SKM-1 treated with dmso at 0.1 percent for 144 hours (cell line): ENCODE measurements around the gene PCYT2.
"Not testable (repeated sequence)": the region's sequence is repeated elsewhere in the genome, so short reads cannot be mapped to it uniquely, and the experiment has no call there.

Experiments
- DNase-seq: peaks from one replicate; lab custom pipeline; 2025; ENCODE audit not compliant: unreplicated experiment; lab: John Stamatoyannopoulos, UW

The PCYT2 gene

GRCh38 chr17:81911277-81911961 is at the start of gene PCYT2:
PCYT2 (minus strand) TSS chr17:81911399; CDS start chr17:81911355, 44 bp downstream.
- peak; percentile 69 for DNase-seq

DNA sequence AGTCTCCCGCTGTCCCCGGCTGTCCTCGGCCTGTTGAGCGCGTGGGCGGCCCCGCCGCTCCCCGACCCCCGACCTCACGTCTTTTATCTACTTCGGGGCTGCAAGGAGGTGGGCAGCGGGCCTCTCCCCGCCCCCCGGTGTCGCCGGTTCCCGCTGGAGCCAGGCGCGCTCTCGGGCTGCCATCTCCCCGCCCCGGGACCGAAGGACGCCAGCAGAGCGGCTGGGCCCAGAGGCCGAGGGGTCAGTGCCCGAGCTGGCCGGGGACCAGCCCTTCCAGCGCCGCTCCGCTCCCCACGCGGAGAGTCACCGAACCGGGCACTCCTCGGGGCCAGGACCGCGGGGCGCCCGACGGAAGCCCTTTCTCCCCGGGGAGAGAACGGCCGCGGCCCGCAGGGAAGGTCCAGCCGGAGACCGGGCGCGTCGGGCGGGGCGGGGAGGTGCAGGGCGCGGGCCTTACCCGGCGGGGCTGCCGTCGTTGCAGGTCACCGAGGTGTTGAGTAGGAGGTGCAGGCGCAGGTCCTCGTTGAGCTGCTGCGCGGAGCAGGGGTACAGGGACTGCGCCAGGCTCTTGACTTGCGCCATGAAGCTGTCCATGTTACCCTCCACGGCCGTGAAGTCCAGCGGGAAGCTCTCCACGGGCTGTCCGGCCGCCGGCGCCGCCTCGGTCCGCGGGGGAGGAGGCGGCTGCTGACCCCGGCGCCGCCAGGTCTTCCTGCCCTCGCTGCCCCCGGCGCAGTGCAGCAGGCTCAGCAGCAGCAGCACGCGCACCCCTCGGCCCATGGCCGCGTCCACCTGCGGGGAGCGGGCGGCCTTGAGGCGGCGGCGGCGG is 49.1 kb upstream of the PCYT2 start:
- DNase-seq = no peak

DNA sequence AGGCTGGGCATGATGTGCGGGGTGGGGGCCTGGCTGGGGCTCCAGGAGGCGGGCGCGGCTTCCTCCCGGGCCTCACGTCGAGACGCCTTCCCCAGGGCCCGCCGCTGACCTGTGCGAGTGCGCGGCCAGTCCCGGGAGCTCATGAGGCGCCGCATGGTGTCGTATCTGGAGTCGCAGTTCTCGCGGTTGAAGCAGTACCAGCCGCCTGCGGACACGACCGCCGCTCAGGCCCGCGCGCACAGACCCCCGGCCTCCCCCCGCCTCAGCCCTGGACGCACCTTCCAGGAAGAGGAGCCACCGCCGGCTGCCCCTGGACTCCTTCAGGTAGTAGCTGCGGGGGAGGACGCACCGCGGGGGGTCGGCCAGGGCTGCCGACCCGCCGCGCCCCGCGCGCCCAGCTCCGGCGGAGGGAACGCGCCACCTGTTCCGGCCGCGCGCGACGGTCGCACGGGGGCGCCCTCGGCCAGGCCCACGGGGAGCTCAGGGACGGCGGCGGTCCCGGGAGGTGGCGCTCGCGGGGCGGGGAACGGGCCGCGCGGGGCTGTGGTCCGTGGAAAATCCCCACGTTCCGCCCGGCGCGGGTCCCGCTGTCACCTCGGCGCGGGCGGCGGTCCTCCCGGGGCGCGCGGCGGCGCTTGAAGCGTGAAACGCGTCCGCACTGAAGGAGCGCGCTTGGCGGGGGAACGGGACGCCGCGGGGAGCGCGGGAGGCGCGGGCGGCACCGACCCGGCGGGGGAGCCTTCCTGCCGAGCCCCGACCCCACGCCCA is 48.3 kb upstream of the PCYT2 start:
- DNase-seq = peak; percentile 34

- DNase-seq = no peak
These were observed 47.6 kb upstream of the PCYT2 start for GRCh38 chr17:81958633-81959342.

- no peak for DNase-seq
These were observed 46.7 kb upstream of the PCYT2 start for GRCh38 chr17:81957691-81958432.

GRCh38 chr17:81956607-81957589 is 45.7 kb upstream of the PCYT2 start:
- no peak for DNase-seq

- no peak for DNase-seq
These were observed 44.8 kb upstream of the PCYT2 start for GRCh38 chr17:81955756-81956544.

DNA sequence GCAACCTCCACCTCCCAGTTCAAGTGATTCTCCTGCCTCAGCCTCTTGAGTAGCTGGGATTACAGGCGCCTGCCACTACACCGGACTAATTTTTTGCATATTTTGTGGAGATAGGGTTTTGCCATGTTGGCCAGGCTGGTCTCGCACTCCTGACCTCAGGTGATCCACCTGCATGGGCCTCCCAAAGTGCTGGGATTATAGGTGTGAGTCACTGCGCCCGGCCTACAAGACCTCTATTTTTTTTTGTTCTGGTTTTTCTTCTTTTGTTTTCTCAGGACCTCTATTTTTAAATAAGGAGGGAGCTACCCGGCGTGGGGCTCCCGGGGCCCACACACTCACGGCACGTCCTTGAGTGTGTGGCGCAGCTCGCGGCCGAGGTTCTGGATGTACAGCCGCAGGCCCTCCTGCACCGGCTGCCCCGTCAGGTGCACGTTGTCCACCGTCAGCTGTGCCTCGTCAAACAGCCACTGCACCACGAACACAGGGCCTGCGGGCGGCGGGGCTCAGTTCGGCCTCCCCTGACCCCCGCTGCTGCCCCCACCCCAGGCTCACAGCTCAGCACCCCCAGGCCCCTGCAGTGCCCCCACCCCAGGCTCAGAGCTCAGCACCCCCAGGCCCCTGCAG is 44.0 kb upstream of the PCYT2 start:
- no peak for DNase-seq

DNA sequence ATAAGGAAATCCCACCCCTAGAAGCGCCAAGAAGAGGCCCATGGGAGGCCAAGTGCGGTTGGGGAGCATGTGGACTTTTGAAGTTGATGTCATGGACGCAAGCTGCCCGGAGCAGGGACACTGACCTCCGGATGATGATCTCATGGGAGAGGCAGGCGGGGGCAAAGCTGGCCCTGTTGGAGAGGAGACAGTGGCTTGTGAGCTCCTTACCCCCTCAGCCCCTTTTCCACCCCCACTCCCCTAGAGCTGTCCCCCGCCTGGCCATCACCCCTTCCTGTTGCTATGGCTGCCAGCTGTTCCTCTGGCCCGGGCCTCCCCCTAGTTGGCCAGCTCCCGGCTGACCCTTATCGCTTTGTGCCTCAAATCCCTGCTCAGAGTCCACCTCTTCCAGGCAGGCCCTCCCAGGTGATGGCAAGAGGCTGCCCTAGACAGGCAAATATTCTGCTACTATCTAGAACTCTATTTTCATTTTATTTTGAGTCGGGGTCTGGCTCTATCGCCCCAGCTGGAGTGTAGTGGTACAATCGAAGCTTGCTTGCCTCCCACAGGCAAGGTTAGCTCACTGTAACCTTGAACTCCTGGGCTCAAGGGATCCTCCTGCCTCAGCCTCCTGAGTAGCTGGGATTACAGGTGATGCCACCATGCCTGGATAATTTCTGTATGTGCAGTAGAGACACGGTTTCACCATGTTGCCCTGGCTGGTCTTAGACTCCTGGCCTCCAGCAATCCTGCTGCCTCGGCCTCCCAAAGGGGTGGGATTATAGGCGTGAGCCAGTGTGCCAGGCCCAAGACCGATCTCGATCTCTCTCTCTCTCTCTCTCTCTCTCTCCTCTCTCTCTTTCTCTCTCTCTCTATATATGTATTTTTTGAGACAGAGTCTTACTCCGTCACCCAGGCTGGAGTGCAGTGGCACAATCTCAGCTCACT is 43.2 kb upstream of the PCYT2 start:
- DNase-seq = no peak

DNA sequence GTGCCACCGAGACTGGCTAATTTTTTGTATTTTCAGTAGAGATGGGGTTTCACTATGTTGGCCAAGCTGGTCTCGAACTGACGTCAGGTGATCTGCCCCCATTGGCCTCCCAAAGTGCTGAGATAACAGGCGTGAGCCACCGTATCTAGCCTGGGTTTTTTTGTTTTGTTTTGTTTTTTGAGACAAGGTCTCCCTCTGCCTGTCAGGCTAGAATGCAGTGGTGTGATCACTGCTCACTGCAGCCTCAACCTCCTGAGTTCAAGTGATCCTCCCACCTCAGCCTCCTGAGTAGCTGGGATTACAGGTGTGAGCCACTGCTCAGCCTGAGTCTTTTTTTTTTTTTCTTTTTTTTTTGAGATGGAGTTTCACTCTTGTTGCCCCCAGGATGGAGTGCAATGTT is 42.2 kb upstream of the PCYT2 start:
- DNase-seq = not testable (repeated sequence)

DNA sequence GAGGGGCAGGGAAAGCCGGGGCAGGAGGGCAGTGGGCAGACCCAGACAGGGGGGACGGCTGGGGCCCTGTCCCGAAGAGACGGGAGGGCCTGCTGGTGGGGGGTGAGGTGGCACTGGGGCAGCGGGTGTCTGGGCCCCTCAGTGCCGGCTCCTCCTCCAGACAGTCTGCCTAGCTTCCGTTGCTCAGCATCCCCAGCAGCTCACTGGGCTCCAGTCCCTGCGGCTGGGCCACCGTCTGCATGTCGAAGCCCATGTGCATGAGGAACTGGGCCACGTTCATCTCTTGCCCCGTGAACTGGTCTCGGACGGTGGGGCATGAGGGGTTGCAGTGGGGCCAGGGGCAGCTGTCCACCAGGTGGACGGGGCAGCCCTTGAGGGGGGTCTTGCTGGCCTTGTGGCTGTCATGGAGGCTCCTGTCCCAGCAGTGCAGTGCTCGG is 41.6 kb upstream of the PCYT2 start:
- no peak for DNase-seq

GRCh38 chr17:81951785-81952684 is 40.8 kb upstream of the PCYT2 start:
- DNase-seq = no peak

GRCh38 chr17:81950501-81950900 is 39.3 kb upstream of the PCYT2 start:
- DNase-seq = no peak

GRCh38 chr17:81948635-81949378 is 37.6 kb upstream of the PCYT2 start:
- DNase-seq = no peak

DNA sequence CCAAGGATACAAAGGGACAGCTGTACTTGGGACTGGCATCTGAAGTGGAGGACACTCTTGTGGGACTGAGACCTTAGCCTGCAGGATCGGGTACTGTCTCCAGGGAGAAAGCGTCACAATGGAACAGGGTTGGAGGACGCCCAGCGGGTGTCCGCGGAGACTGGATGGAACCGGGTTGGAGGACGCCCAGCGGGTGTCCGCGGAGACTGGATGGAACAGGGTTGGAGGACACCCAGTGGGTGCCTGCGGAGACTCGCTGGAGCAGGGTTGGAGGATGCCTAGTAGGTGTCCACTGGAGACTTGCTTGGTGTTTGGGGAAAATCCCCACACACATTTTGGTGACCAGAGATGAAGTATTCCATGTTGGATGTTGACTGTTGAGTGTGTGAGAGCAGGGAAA is 36.0 kb upstream of the PCYT2 start, which contains the start of gene MYADML2:
Gene MYADML2 (minus strand): TSS at position 45 of the 400 bp plus-strand sequence. CDS start 5,492 bp downstream, outside the sequence.
- DNase-seq = no peak
